A673 (cell line): ENCODE results near the gene KLK12. TPM values are rescaled to one million over a fixed set of nuclear protein-coding genes. Genes with fewer than 3 reads are reported as not detected.

Source experiments
- BruUV-seq: library from RNA; stranded (reverse); fragments of 400-500 nt; replicated peaks from 2 replicates; lab custom pipeline; 2021; lab: Mats Ljungman, UMichigan
- CTCF ChIA-PET: fragments of 300-600 bp; sonication (Branson Sonifier 250); formaldehyde crosslinking; loops from one replicate; lab custom pipeline; 2022; ENCODE audit warnings: antibody characterized with exemption; lab: Charles Lee
- POLR2A ChIA-PET: fragments of 300-600 bp; sonication (Branson Sonifier 250); formaldehyde crosslinking; loops from one replicate; lab custom pipeline; 2022; ENCODE audit warnings: antibody characterized with exemption; ENCODE audit not compliant: low non-redundant PET; lab: Charles Lee
- DNase-seq: peaks from one replicate; pipeline ENCODE4 v3.0.0-alpha.2; 2015; ENCODE audit warnings: low spot score
- H3K27ac ChIP-seq: fragments of 200-600 bp; sonication (generic); 2 replicates; pipeline ENCODE4 v1.5.1; 2016; ENCODE audit warnings: mixed run types, low read depth, mild to moderate bottlenecking, mixed read lengths, antibody characterized with exemption, low read length; ENCODE audit not compliant: poor library complexity, severe bottlenecking
- H3K27me3 ChIP-seq: fragments of 200-600 bp; sonication (generic); replicated peaks from 2 replicates; pipeline ENCODE4 v1.6.1; 2017; ENCODE audit warnings: mixed run types, low read depth, mild to moderate bottlenecking, mixed read lengths, antibody characterized with exemption, low read length; ENCODE audit not compliant: insufficient read depth, poor library complexity
- H3K36me3 ChIP-seq: fragments of 200-600 bp; sonication (generic); 2 replicates; pipeline ENCODE4 v1.6.1; 2016; ENCODE audit warnings: mixed run types, mild to moderate bottlenecking, mixed read lengths, antibody characterized with exemption, low read length; ENCODE audit not compliant: insufficient read depth, poor library complexity, severe bottlenecking
- H3K4me1 ChIP-seq: fragments of 200-600 bp; sonication (generic); 2 replicates; pipeline ENCODE4 v1.6.1; 2017; ENCODE audit warnings: mixed run types, mild to moderate bottlenecking, mixed read lengths, antibody characterized with exemption, low read length; ENCODE audit not compliant: insufficient read depth, poor library complexity, severe bottlenecking
- H3K4me3 ChIP-seq: fragments of 200-600 bp; sonication (generic); 2 replicates; pipeline ENCODE4 v1.5.1; 2016; ENCODE audit warnings: low read depth, mixed run types, mild to moderate bottlenecking, mixed read lengths, low read length; ENCODE audit not compliant: poor library complexity, severe bottlenecking
- H3K9me3 ChIP-seq: fragments of 200-600 bp; sonication (generic); 2 replicates; pipeline ENCODE4 v1.6.1; 2016; ENCODE audit warnings: mixed run types, low read depth, mild to moderate bottlenecking, mixed read lengths, antibody characterized with exemption, low read length; ENCODE audit not compliant: poor library complexity, severe bottlenecking
- CTCF ChIP-seq: fragments of 300-800, 200-600 bp; sonication (generic); conservative IDR thresholded peaks from 2 replicates; pipeline ENCODE4 v1.5.1; 2017; ENCODE audit warnings: low read depth, mild to moderate bottlenecking, antibody characterized with exemption, low read length, moderate library complexity, mixed read lengths
- EZH2 ChIP-seq: fragments of 200-600 bp; sonication (generic); IDR thresholded peaks from 2 replicates; pipeline ENCODE4 v1.6.1; 2017; ENCODE audit warnings: borderline replicate concordance, low read depth, mild to moderate bottlenecking, mixed read lengths, antibody characterized with exemption, low read length; ENCODE audit not compliant: poor library complexity, severe bottlenecking
- intact Hi-C: fragments of 100-400 bp; cut with micrococcal nuclease; formaldehyde crosslinking; loops from one replicate; pipeline ENCODE4 v1.10.0; 2022; ENCODE audit not compliant: unreplicated experiment
- total RNA-seq: library from RNA; stranded (reverse); gene quantifications from 2 replicates; pipeline ENCODE4 v1.2.3, GENCODE V29; 2021

Gene KLK12
- total RNA-seq, 1 experiment from 2014 or later, result not detected

GRCh38 chr19:50983625-50984292 is 51.0 kb downstream of the KLK12 start, which contains the start of gene KLK7:
KLK7 (minus strand) TSS chr19:50983917; CDS start chr19:50982399, 1,518 bp downstream.
- no peak for DNase-seq
- CTCF ChIA-PET, result no interaction called here
- peaks cover 76% of the 10 kb centered on the region for H3K27me3 ChIP-seq
- H3K4me3 ChIP-seq, result no peak within 1 kb of the TSS
- POLR2A ChIA-PET, result interaction anchor here (0.7 kb wide), 1 partner anchor 36 kb away, joined by 4 read pairs; no protein-coding TSS in a partner anchor
- no peak within 1 kb of the TSS for H3K27ac ChIP-seq
- no peak for TF ChIP-seq CTCF
- TF ChIP-seq EZH2, result no peak
- H3K9me3 ChIP-seq, result no peaks in the 10 kb centered on the region
- no TSS peak for BruUV-seq
- intact Hi-C loops, result no loop called here
- no peaks in the 10 kb centered on the region for H3K4me1 ChIP-seq
- no peaks in the 10 kb centered on the region for H3K36me3 ChIP-seq

GRCh38 chr19:50982186-50982585 is 52.6 kb downstream of the KLK12 start:
- ChIA-PET CTCF (no interaction called here), POLR2A (no interaction called here)
- Histone ChIP-seq H3K9me3 (no peaks in the 10 kb centered on the region), H3K27ac (no peak overlapping the region), H3K27me3 (peaks cover 72% of the 10 kb centered on the region), H3K4me1 (no peaks in the 10 kb centered on the region), H3K36me3 (no peaks in the 10 kb centered on the region), H3K4me3 (no peak overlapping the region)
- no TSS peak for BruUV-seq
- DNase-seq, result no peak
- TF ChIP-seq EZH2, result no peak
- no peak for TF ChIP-seq CTCF
- intact Hi-C loops, result no loop called here

GRCh38 chr19:50981587-50982146 is 53.1 kb downstream of the KLK12 start:
- Histone ChIP-seq H3K27me3 (peaks cover 72% of the 10 kb centered on the region), H3K4me1 (no peaks in the 10 kb centered on the region)
- CTCF ChIA-PET, result no interaction called here

More at GRCh38 chr19:50981587-50982146, 53.1 kb downstream of the KLK12 start:
- Histone ChIP-seq H3K9me3 (no peaks in the 10 kb centered on the region), H3K4me3 (no peak overlapping the region), H3K27ac (no peak overlapping the region), H3K36me3 (no peaks in the 10 kb centered on the region)
- no TSS peak for BruUV-seq
- DNase-seq, result no peak
- no peak for TF ChIP-seq CTCF
- TF ChIP-seq EZH2, result no peak
- POLR2A ChIA-PET, result no interaction called here
- intact Hi-C loops, result no loop called here
